Ishikawa (cell line): ENCODE measurements around the gene SULT1C3.

Experiments used
- CREB1 ChIP-seq: IDR thresholded peaks from 2 replicates; pipeline ENCODE4 v1.6.1; 2012; ENCODE audit warnings: low read depth
- EP300 ChIP-seq: IDR thresholded peaks from 2 replicates; pipeline ENCODE4 v1.6.1; 2012; ENCODE audit warnings: borderline replicate concordance
- MAX ChIP-seq: IDR thresholded peaks from 2 replicates; pipeline ENCODE4 v1.6.1; 2012
- RAD21 ChIP-seq: IDR thresholded peaks from 2 replicates; pipeline ENCODE4 v1.6.1; 2012; ENCODE audit warnings: low read depth
- REST ChIP-seq: IDR thresholded peaks from 2 replicates; pipeline ENCODE4 v1.6.1; 2012; ENCODE audit warnings: low read depth, mild to moderate bottlenecking
- TAF1 ChIP-seq: IDR thresholded peaks from 2 replicates; pipeline ENCODE4 v1.6.1; 2012; ENCODE audit warnings: low read depth, mild to moderate bottlenecking
- TEAD4 ChIP-seq: IDR thresholded peaks from 2 replicates; pipeline ENCODE4 v1.6.1; 2012
- YY1 ChIP-seq: IDR thresholded peaks from 2 replicates; pipeline ENCODE4 v1.6.1; 2012; ENCODE audit warnings: low read depth

- TF ChIP-seq MAX (no peak), TAF1 (no peak), EP300 (no peak), REST (no peak), CREB1 (no peak), YY1 (no peak), RAD21 (no peak), TEAD4 (no peak)
These were observed 47.4 kb downstream of the SULT1C3 start for GRCh38 chr2:108287169-108287568.
